Loucy (cell line): ENCODE measurements around the gene DLL3.

Source experiments
- H2AFZ ChIP-seq: fragments of 200-600 bp; sonication (generic); 2 replicates; pipeline ENCODE4 v1.6.0; 2016; ENCODE audit warnings: antibody characterized with exemption, mild to moderate bottlenecking, low read length, moderate library complexity
- H3F3A ChIP-seq: fragments of 200-600 bp; 2 replicates; pipeline ENCODE4 v1.6.0; 2016; ENCODE audit warnings: antibody characterized with exemption, low read depth, mild to moderate bottlenecking
- H3K27me3 ChIP-seq: fragments of 200-600 bp; sonication (generic); 2 replicates; pipeline ENCODE4 v1.6.1; 2014; ENCODE audit warnings: low read length, mild to moderate bottlenecking; ENCODE audit not compliant: insufficient read depth, poor library complexity, severe bottlenecking
- H3K36me3 ChIP-seq: fragments of 200-600 bp; sonication (generic); 2 replicates; pipeline ENCODE4 v1.6.1; 2016; ENCODE audit warnings: low read length; ENCODE audit not compliant: insufficient read depth
- H3K4me1 ChIP-seq: fragments of 200-600 bp; sonication (generic); 2 replicates; pipeline ENCODE4 v1.5.1; 2014; ENCODE audit warnings: low read length, mild to moderate bottlenecking; ENCODE audit not compliant: insufficient read depth, poor library complexity, severe bottlenecking
- H3K4me2 ChIP-seq: fragments of 200-600 bp; sonication (generic); 2 replicates; pipeline ENCODE4 v1.6.0; 2014; ENCODE audit warnings: antibody characterized with exemption, low read length, low read depth, mild to moderate bottlenecking; ENCODE audit not compliant: poor library complexity, severe bottlenecking
- H3K4me3 ChIP-seq: fragments of 200-600 bp; sonication (generic); 2 replicates; pipeline ENCODE4 v1.5.1; 2014; ENCODE audit warnings: low read length, mild to moderate bottlenecking, mixed read lengths; ENCODE audit not compliant: poor library complexity, severe bottlenecking
- H3K79me2 ChIP-seq: fragments of 200-600 bp; sonication (generic); 2 replicates; pipeline ENCODE4 v1.6.1; 2014; ENCODE audit warnings: low read length; ENCODE audit not compliant: insufficient read depth
- H3K9ac ChIP-seq: fragments of 200-600 bp; sonication (generic); 2 replicates; pipeline ENCODE4 v1.6.0; 2014; ENCODE audit warnings: mild to moderate bottlenecking, low read depth, low read length, moderate library complexity; ENCODE audit not compliant: poor library complexity, severe bottlenecking
- H3K9me2 ChIP-seq: fragments of 200-600 bp; sonication (generic); replicated peaks from 2 replicates; pipeline ENCODE4 v1.6.1; 2016; ENCODE audit warnings: low read depth, low read length, mixed read lengths
- H3K9me3 ChIP-seq: fragments of 200-600 bp; sonication (generic); 2 replicates; pipeline ENCODE4 v1.6.1; 2014; ENCODE audit warnings: mild to moderate bottlenecking, antibody characterized with exemption, low read length, low read depth; ENCODE audit not compliant: insufficient read depth
- H4K20me1 ChIP-seq: fragments of 200-600 bp; sonication (generic); 2 replicates; pipeline ENCODE4 v1.6.0; 2014; ENCODE audit warnings: antibody characterized with exemption, low read length, mild to moderate bottlenecking; ENCODE audit not compliant: insufficient read depth, poor library complexity, severe bottlenecking
- EZH2phosphoT487 ChIP-seq: fragments of 200-600 bp; IDR thresholded peaks from 2 replicates; pipeline ENCODE4 v1.6.1; 2018; ENCODE audit warnings: antibody characterized with exemption, mild to moderate bottlenecking, moderate library complexity, borderline replicate concordance
- TF ChIP-seq, protein P1 (sequence below): fragments of 200-600 bp; sonication (generic); conservative IDR thresholded peaks from 2 replicates; pipeline ENCODE4 v1.5.1; 2014; ENCODE audit warnings: mild to moderate bottlenecking, antibody characterized with exemption, low read length

The DLL3 gene

DNA sequence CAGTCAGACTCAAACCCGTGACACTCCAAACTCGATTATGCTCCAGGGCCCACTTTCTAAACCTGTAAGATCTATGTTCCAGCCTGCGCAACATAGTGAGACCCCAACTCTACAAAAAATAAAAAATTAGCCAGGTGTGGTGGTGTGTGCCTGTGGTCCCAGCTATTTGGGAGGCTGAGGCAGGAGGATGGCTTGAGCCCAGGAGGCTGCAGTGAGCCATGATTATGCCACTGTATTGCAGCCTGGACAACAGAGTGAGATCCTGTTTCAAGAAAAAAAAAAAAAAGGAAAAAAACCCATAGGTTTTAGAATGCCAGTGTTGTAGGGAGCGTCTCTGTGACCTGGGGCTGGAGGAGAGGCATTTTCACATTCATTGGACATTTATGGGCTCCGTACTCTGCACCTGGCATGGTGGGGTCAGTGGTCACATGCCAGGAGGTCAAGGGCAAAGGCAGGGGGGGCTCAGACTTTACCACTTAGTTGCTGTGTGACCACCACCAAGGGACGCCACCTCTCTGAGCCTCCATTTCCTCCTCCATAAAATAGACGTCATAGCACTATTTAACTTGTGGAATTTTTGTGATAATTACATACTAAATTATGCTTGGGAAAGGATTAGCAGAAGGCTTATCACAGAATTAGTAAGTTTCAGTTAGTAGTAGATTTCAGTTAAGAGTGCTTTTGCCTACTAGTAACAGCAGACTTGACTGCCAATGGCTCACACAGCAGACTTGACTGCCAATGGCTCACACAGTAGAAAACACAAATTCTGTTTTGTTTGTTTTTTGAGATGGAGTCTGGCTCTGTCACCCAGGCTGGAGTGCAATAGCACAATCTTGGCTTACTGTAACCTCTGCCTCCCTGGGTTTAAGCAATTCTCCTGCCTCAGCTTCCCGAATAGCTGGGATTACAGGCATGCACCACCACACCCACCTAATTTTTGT is 22.1 kb downstream of the DLL3 start:
- Histone ChIP-seq H3F3A (no peaks in the 10 kb centered on the region), H3K4me3 (no peak overlapping the region), H3K9ac (no peak overlapping the region), H4K20me1 (no peaks in the 10 kb centered on the region), H3K27me3 (no peaks in the 10 kb centered on the region), H3K9me3 (no peaks in the 10 kb centered on the region), H3K4me1 (no peaks in the 10 kb centered on the region), H2AFZ (no peak overlapping the region), H3K4me2 (no peak overlapping the region), H3K9me2 (no peaks in the 10 kb centered on the region), H3K79me2 (no peaks in the 10 kb centered on the region), H3K36me3 (no peaks in the 10 kb centered on the region)
- no peak for TF ChIP-seq EZH2phosphoT487
- TF ChIP-seq, protein P1, sequence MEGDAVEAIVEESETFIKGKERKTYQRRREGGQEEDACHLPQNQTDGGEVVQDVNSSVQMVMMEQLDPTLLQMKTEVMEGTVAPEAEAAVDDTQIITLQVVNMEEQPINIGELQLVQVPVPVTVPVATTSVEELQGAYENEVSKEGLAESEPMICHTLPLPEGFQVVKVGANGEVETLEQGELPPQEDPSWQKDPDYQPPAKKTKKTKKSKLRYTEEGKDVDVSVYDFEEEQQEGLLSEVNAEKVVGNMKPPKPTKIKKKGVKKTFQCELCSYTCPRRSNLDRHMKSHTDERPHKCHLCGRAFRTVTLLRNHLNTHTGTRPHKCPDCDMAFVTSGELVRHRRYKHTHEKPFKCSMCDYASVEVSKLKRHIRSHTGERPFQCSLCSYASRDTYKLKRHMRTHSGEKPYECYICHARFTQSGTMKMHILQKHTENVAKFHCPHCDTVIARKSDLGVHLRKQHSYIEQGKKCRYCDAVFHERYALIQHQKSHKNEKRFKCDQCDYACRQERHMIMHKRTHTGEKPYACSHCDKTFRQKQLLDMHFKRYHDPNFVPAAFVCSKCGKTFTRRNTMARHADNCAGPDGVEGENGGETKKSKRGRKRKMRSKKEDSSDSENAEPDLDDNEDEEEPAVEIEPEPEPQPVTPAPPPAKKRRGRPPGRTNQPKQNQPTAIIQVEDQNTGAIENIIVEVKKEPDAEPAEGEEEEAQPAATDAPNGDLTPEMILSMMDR, result no peak

DNA sequence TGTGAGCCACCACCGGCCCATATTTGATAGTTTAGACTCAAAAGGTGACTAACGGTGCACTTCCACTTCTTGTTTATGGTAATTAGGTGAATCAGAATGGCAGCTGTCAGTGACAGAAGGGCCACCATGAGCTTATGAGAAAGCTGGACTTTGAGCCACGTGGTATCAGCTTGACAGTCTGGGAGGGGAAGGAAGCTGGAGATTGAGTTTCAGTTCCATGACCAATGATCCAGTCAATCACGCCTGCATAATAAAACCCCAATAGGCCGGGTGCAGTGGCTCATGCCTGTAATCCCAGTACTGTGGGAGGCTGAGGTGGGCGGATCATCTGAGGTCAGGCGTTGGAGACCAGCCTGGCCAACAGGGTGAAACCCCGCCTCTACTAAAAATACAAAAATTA is 25.7 kb downstream of the DLL3 start:
- H3K27me3 ChIP-seq, result no peaks in the 10 kb centered on the region
- no peaks in the 10 kb centered on the region for H3F3A ChIP-seq
- no peaks in the 10 kb centered on the region for H4K20me1 ChIP-seq
- no peak overlapping the region for H3K4me3 ChIP-seq
- H3K9me2 ChIP-seq, result no peaks in the 10 kb centered on the region
- no peaks in the 10 kb centered on the region for H3K9me3 ChIP-seq
- H3K4me1 ChIP-seq, result no peaks in the 10 kb centered on the region
- H3K79me2 ChIP-seq, result no peaks in the 10 kb centered on the region
- no peaks in the 10 kb centered on the region for H3K36me3 ChIP-seq
- no peak overlapping the region for H3K9ac ChIP-seq
- no peak overlapping the region for H2AFZ ChIP-seq
- H3K4me2 ChIP-seq, result no peak overlapping the region
- TF ChIP-seq EZH2phosphoT487, result no peak

DNA sequence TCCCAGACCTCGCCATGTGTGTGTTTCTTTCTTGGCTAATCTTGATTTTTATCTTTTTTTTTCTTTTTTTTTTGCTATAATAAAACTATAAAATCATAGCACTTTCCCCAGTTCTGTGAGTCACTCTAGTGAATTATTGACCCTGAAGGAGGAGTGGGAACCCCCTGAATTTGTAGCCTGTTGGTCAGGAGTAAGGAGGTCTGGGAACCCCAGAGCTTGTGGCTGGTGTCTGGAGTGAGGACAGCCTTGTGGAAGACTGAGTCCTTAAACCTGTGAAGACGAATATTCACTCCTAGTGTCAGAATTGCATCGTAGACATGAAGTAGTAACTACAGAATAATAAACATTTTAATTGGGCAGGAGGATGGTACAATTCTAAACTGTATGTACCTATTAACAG is 26.5 kb downstream of the DLL3 start:
- H3F3A ChIP-seq, result no peaks in the 10 kb centered on the region
- TF ChIP-seq EZH2phosphoT487, result no peak
- TF ChIP-seq, protein P1, result no peak

GRCh38 chr19:39531834-39532232 is 33.1 kb downstream of the DLL3 start:
- H2AFZ ChIP-seq, result no peak overlapping the region
- peaks cover 8% of the 10 kb centered on the region for H3K4me1 ChIP-seq
- peak overlapping the region; percentile 86 for H3K9ac ChIP-seq
- TF ChIP-seq, protein P1, result no peak
- TF ChIP-seq EZH2phosphoT487, result no peak
- no peaks in the 10 kb centered on the region for H3F3A ChIP-seq
- H3K79me2 ChIP-seq, result peaks cover 27% of the 10 kb centered on the region
- H4K20me1 ChIP-seq, result no peaks in the 10 kb centered on the region
- no peaks in the 10 kb centered on the region for H3K9me2 ChIP-seq
- peak overlapping the region; percentile 88 for H3K4me3 ChIP-seq
- H3K36me3 ChIP-seq, result no peaks in the 10 kb centered on the region
- H3K27me3 ChIP-seq, result no peaks in the 10 kb centered on the region
- no peaks in the 10 kb centered on the region for H3K9me3 ChIP-seq
- H3K4me2 ChIP-seq, result peak overlapping the region; percentile 69

More for the DNA sequence above, 26.5 kb downstream of the DLL3 start:
- H3K9me3 ChIP-seq, result no peaks in the 10 kb centered on the region
- H3K36me3 ChIP-seq, result no peaks in the 10 kb centered on the region
- no peaks in the 10 kb centered on the region for H3K4me1 ChIP-seq
- H3K27me3 ChIP-seq, result no peaks in the 10 kb centered on the region
- no peaks in the 10 kb centered on the region for H3K9me2 ChIP-seq
- H4K20me1 ChIP-seq, result no peaks in the 10 kb centered on the region
- H2AFZ ChIP-seq, result no peak overlapping the region
- H3K79me2 ChIP-seq, result peaks cover 4% of the 10 kb centered on the region; the same call in 1 of the 2 replicates
- H3K4me3 ChIP-seq, result no peak overlapping the region
- no peak overlapping the region for H3K4me2 ChIP-seq
- H3K9ac ChIP-seq, result no peak overlapping the region
